H54 (cell line): ENCODE data around the gene KNL1.
A peak's percentile ranks its signal among the peaks of the same experiment; 100 is the strongest.
"Not testable (repeated sequence)": the region's sequence is repeated elsewhere in the genome, so short reads cannot be mapped to it uniquely, and the experiment has no call there.

Experiments used
- DNase-seq: peaks from one replicate; pipeline ENCODE4 v3.0.0; 2011; ENCODE audit warnings: low spot score, mixed read lengths; ENCODE audit not compliant: insufficient read length
- FAIRE-seq: peaks from 3 replicates; lab custom pipeline; 2011; peaks lifted over from hg19 to GRCh38; lab: Jason Lieb, UNC
- POLR2A ChIP-seq: IDR thresholded peaks from 2 replicates; pipeline ENCODE4 v1.6.1; 2011; ENCODE audit warnings: low read depth, mild to moderate bottlenecking, low read length

The KNL1 gene

GRCh38 chr15:40565333-40566238 is 28.5 kb upstream of the KNL1 start:
- no peak for TF ChIP-seq POLR2A
- DNase-seq = no peak
- no peak for FAIRE-seq

- no peak for FAIRE-seq
- no peak for DNase-seq
Observed at GRCh38 chr15:40567111-40567510, 26.9 kb upstream of the KNL1 start.

GRCh38 chr15:40569129-40569953 is 24.7 kb upstream of the KNL1 start, which contains the start of gene RPUSD2:
Gene RPUSD2 (plus strand): TSS chr15:40569299. CDS start chr15:40569338, 39 bp downstream.
- peak; percentile 68 for FAIRE-seq
- peak; percentile 84 for DNase-seq
- TF ChIP-seq POLR2A = peak; percentile 76; the same call in 1 of the 2 replicates

More at GRCh38 chr15:40567111-40567510, 26.9 kb upstream of the KNL1 start:
- TF ChIP-seq POLR2A = no peak

- TF ChIP-seq POLR2A = no peak
- FAIRE-seq (no peak), DNase-seq (no peak)
Observed at GRCh38 chr15:40575113-40575512, 18.9 kb upstream of the KNL1 start.

- FAIRE-seq, DNase-seq: not testable (repeated sequence)
Observed at GRCh38 chr15:40576914-40577313, 17.1 kb upstream of the KNL1 start.

- FAIRE-seq = no peak
- DNase-seq = no peak
- no peak for TF ChIP-seq POLR2A
Observed at GRCh38 chr15:40578892-40579291, 15.2 kb upstream of the KNL1 start.

GRCh38 chr15:40581796-40582195 is 12.3 kb upstream of the KNL1 start:
- FAIRE-seq, DNase-seq: not testable (repeated sequence)

GRCh38 chr15:40582726-40583246 is 11.3 kb upstream of the KNL1 start:
- TF ChIP-seq POLR2A = no peak
- FAIRE-seq (peak; percentile 99), DNase-seq (peak; percentile 31)

GRCh38 chr15:40584191-40584590 is 9.9 kb upstream of the KNL1 start:
- TF ChIP-seq POLR2A = no peak
- FAIRE-seq (no peak), DNase-seq (no peak)

- no peak for DNase-seq
- FAIRE-seq = no peak
- no peak for TF ChIP-seq POLR2A
Observed at GRCh38 chr15:40590667-40591050, 3.4 kb upstream of the KNL1 start.

GRCh38 chr15:40591389-40591788 is 2.7 kb upstream of the KNL1 start:
- no peak for TF ChIP-seq POLR2A
- FAIRE-seq = no peak
- no peak for DNase-seq

GRCh38 chr15:40593165-40593564 is 884 bp upstream of the KNL1 start:
- no peak for DNase-seq
- no peak for TF ChIP-seq POLR2A
- no peak for FAIRE-seq

GRCh38 chr15:40594429-40594836 is 384 bp downstream of the KNL1 start:
- DNase-seq = peak; percentile 35
- no peak for FAIRE-seq
- TF ChIP-seq POLR2A = no peak

- no peak for TF ChIP-seq POLR2A
- DNase-seq (no peak), FAIRE-seq (no peak)
Observed at GRCh38 chr15:40595219-40595618, 1.2 kb downstream of the KNL1 start.

GRCh38 chr15:40595773-40596172 is 1.7 kb downstream of the KNL1 start:
- no peak for TF ChIP-seq POLR2A
- DNase-seq = no peak
- FAIRE-seq = no peak
